Neuron (in vitro differentiated cells): Measurements from ENCODE around the gene FHL1.

Experiments used
- H2AFZ ChIP-seq: one replicate; pipeline ENCODE4 v1.6.1; 2013; ENCODE audit warnings: low read depth, mild to moderate bottlenecking, inconsistent platforms, low read length, moderate library complexity
- H3K27me3 ChIP-seq: one replicate; pipeline ENCODE4 v1.6.1; 2013; ENCODE audit warnings: low read length; ENCODE audit not compliant: insufficient read depth
- H3K36me3 ChIP-seq: one replicate; pipeline ENCODE4 v1.6.1; 2013; ENCODE audit warnings: low read length; ENCODE audit not compliant: insufficient read depth
- H3K4me1 ChIP-seq: one replicate; pipeline ENCODE4 v1.6.1; 2013; ENCODE audit warnings: low read length; ENCODE audit not compliant: insufficient read depth
- H3K4me3 ChIP-seq: 2 replicates; pipeline ENCODE4 v1.5.1; 2013; ENCODE audit warnings: mild to moderate bottlenecking, low read length, moderate library complexity
- H3K9me3 ChIP-seq: one replicate; pipeline ENCODE4 v1.6.1; 2013; ENCODE audit warnings: low read length

FHL1 gene

DNA sequence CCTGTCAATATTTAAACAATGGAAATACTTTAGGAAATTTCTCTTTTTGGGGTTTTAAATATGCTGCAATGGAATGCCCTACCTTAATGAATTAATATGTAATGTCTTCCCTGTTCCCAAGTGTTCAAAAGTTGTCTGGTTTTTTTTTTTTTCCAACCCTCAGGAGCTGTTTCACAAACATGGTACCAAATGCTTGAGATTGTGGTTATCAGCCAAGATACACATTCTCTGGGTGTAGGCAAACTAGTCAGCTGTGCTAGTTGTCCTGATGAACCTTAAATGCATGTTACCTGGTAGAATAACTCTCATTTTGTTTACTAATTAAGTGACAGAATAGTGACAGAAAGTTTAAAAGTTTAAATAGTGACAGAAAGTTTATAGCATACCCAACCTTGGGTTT, 50.7 kb downstream of the FHL1 start:
- Histone ChIP-seq H3K4me1 (no peaks in the 10 kb centered on the region), H3K4me3 (no peak overlapping the region), H3K36me3 (no peaks in the 10 kb centered on the region), H2AFZ (no peak overlapping the region), H3K9me3 (no peaks in the 10 kb centered on the region), H3K27me3 (no peaks in the 10 kb centered on the region)

DNA sequence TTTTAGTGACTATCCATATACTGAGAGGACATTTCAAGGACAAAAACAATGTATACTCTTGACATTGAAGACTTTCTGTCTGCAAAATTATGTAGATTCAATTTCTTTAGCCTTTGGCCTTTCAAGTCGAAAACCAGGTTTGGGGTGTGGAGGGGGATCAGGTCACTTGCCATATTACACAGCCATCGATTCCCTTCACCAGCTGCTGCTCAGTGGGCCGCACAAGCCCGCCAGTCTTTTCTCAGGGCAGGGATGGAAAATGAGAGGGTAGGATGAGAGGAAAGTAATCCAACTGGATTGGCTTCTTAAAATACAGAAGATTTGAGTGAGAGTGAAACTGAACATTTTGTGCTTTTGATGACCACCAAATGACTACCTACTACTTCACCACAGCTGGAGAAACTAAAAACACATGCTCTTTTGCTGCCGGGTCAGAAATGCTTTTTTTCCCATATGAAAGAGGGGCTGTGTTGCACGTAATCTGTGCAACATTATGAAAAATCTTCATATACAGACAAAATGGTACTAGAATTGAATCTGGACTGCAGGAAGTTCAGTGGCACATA, 51.4 kb downstream of the FHL1 start:
- H3K27me3 ChIP-seq: no peaks in the 10 kb centered on the region
- no peaks in the 10 kb centered on the region for H3K4me1 ChIP-seq

DNA sequence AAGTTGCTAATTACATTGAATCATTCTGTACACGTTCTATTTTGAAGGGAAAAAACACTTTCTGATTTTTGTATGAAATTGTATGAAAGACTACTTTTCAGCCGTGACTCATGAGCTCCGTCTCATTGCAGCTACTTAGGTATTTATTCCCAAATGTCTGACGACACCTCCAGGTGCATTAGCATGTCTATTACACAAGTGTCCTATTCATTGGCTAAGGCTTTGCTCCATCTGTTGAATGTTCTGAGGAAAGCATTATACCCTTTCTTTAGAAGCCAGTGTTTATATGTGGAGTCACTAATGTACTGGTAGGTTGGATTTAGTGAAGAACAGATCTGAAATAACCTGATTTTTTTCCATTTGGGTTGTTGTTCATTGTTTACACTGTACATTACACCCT, 52.0 kb downstream of the FHL1 start:
- no peak overlapping the region for H2AFZ ChIP-seq
- H3K27me3 ChIP-seq: no peaks in the 10 kb centered on the region
- no peak overlapping the region for H3K4me3 ChIP-seq
- no peaks in the 10 kb centered on the region for H3K4me1 ChIP-seq
- no peaks in the 10 kb centered on the region for H3K36me3 ChIP-seq
- H3K9me3 ChIP-seq: no peaks in the 10 kb centered on the region

More for the DNA sequence above, 51.4 kb downstream of the FHL1 start:
- H3K4me3 ChIP-seq: no peak overlapping the region
- no peaks in the 10 kb centered on the region for H3K9me3 ChIP-seq
- H3K36me3 ChIP-seq: no peaks in the 10 kb centered on the region
- no peak overlapping the region for H2AFZ ChIP-seq

DNA sequence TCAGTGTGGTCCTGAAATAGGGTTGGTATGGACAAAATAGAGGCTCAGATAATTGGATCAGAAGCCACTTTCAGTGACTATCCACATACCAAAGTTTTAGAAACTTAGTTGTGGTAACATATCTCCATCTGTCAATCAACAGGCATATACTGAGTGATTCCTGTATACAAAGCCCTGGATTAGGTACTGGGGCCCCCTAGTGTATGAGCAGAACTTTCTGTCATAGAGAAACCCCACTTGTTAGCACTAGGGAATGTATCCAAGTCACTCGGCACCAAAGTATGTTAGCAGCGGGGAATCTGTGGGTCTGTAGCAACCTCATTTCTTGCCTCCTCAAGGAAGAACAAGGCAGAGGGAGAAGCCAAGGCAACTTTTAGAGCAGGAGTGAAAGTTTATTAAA, 53.1 kb downstream of the FHL1 start:
- Histone ChIP-seq H3K36me3 (no peaks in the 10 kb centered on the region), H2AFZ (no peak overlapping the region), H3K9me3 (no peaks in the 10 kb centered on the region), H3K27me3 (no peaks in the 10 kb centered on the region), H3K4me1 (no peaks in the 10 kb centered on the region), H3K4me3 (no peak overlapping the region)

DNA sequence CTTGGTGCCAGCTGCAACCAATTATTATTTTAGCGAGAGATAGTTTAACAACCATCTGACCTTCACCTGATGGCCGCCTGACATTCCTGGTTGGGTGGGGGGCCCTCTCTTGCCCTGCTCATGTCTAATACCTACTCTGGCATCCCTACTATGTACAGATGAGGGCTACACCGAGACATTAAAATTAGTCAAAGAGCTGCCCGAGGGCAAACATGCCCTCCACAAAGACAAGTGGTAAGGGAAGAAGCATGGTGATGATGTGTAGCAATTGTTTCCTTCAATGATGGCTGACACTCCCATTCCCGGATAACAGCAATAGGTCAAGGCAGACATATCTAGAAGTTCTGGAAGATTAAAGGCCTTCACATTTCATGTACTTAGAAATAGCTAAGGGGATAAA, 54.3 kb downstream of the FHL1 start:
- Histone ChIP-seq H3K9me3 (no peaks in the 10 kb centered on the region), H2AFZ (no peak overlapping the region), H3K36me3 (no peaks in the 10 kb centered on the region), H3K27me3 (no peaks in the 10 kb centered on the region), H3K4me1 (no peaks in the 10 kb centered on the region), H3K4me3 (no peak overlapping the region)

DNA sequence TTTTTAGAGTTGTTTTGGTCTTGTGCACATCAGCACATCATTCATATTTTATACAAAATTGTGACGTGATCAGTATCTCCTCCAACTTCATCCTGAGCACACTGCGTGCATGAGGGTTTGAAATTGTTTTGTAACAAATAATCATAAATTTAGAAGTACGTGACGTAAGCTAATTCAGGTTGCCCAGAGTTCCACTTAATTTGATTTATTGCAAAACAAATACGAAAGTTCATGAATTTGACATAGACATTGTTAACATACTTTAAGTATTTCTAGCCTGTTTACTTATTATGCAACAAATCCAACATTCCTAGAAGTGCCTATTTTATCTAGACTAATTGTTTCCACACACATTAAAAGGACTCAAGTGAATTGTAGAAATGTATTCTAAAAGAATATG, 55.6 kb downstream of the FHL1 start:
- H3K9me3 ChIP-seq: no peaks in the 10 kb centered on the region
- H3K4me1 ChIP-seq: no peaks in the 10 kb centered on the region
- H3K27me3 ChIP-seq: no peaks in the 10 kb centered on the region
- no peaks in the 10 kb centered on the region for H3K36me3 ChIP-seq
- no peak overlapping the region for H2AFZ ChIP-seq
- H3K4me3 ChIP-seq: no peak overlapping the region

DNA sequence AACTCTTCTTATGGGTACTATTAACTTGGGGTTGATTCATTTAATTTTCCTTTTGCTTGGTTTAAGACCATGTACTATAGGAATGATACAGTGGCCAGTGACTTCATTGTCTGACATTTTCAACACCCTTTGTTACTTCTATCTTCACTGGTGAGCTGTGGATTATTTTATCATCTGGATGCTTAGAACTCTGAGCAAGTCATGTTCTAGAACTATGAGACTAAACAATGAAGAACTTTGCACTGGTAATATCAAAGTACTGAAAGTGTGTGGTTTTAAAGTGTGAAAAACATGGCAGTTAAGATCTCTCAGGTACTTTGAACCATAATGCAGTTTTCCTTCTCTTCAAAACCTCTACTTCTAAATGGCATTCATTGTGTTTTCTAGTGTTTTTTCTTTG, 56.1 kb downstream of the FHL1 start:
- Histone ChIP-seq H3K4me1 (no peaks in the 10 kb centered on the region), H3K4me3 (no peak overlapping the region), H2AFZ (no peak overlapping the region)

DNA sequence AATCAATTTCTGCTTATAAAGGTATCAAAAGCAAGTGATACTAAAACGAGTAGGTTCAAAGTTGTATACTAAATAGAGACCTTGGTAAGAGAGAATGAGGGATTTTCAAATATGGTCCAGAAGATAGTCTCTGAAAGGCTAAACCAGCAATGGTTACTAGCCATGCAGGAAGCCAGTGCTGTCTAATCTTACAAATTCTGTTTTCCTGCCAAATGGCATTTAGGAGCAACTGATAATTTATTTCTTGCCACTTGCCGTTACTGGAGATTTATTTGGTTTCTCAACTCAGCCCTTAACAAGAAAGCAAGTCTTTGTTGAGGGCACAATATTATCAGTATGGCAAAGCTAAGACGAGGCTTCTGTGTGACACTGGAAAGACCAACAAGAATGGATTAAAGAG, 56.6 kb downstream of the FHL1 start:
- Histone ChIP-seq H3K9me3 (no peaks in the 10 kb centered on the region), H3K4me3 (no peak overlapping the region), H3K4me1 (no peaks in the 10 kb centered on the region), H2AFZ (no peak overlapping the region), H3K27me3 (no peaks in the 10 kb centered on the region), H3K36me3 (no peaks in the 10 kb centered on the region)

More for the DNA sequence above, 56.1 kb downstream of the FHL1 start:
- Histone ChIP-seq H3K36me3 (no peaks in the 10 kb centered on the region), H3K9me3 (no peaks in the 10 kb centered on the region), H3K27me3 (no peaks in the 10 kb centered on the region)

DNA sequence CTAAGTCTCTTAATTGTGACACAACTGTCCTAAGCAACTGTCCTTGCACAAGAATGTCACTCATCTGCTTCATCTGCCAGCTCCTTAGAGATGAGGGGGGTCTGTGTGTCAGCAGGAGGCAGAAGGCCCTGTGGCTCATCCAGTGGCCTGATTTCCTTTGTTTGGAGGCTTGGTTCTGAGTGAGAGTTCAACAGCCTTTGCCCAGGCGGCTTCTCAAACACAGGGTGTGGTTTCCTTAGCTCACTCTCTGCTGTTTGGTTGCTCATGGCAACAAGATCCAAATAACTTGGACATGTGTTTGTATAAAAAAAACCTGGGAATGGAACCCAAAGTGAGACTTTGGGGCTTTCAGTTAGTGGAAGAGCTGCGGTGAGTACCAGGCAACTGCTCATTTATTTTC, 57.2 kb downstream of the FHL1 start:
- no peak overlapping the region for H3K4me3 ChIP-seq
- no peaks in the 10 kb centered on the region for H3K4me1 ChIP-seq
- H2AFZ ChIP-seq: no peak overlapping the region
- no peaks in the 10 kb centered on the region for H3K36me3 ChIP-seq
- no peaks in the 10 kb centered on the region for H3K9me3 ChIP-seq
- H3K27me3 ChIP-seq: no peaks in the 10 kb centered on the region

DNA sequence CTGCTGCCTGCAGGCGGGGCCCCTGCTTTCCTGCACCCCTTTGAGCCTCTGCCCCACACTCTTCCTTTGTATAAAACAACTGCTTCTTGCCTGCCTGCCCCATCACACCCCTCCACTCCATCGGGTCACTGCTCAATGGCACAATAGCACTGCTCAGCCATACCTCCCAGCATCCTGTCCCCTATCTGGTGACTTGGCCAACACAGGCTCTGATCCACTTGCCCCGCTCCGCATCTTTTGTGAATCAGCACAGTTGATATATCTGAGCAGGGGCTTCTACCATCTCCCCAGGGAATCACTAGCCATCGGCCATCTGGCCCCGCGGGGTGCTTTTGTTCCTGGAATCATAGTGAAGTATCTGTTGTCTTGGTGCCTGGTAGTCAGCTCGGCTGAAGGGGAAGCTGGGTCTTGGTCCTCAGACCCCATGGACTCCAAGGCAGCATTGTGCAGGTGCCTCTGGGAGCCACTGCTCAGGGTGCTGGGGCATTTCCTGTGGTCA, 58.6 kb downstream of the FHL1 start:
- Histone ChIP-seq H3K27me3 (no peaks in the 10 kb centered on the region), H3K4me1 (no peaks in the 10 kb centered on the region), H2AFZ (no peak overlapping the region), H3K36me3 (no peaks in the 10 kb centered on the region), H3K4me3 (no peak overlapping the region), H3K9me3 (no peaks in the 10 kb centered on the region)

DNA sequence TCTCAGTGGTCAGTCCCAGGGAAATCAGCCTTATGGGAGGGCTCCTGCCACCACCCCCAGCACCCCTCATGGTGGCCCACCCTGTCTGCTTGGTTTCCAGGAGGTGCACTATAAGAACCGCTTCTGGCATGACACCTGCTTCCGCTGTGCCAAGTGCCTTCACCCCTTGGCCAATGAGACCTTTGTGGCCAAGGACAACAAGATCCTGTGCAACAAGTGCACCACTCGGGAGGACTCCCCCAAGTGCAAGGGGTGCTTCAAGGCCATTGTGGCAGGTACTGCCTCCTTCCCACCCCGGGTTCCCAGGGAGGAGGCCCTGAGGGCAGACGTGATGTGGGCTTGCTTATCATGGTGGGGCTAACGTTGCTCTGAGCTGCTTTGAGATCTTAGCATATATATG, 59.6 kb downstream of the FHL1 start:
- Histone ChIP-seq H3K4me1 (no peaks in the 10 kb centered on the region), H3K27me3 (no peaks in the 10 kb centered on the region), H2AFZ (no peak overlapping the region), H3K36me3 (no peaks in the 10 kb centered on the region), H3K9me3 (no peaks in the 10 kb centered on the region), H3K4me3 (no peak overlapping the region)

DNA sequence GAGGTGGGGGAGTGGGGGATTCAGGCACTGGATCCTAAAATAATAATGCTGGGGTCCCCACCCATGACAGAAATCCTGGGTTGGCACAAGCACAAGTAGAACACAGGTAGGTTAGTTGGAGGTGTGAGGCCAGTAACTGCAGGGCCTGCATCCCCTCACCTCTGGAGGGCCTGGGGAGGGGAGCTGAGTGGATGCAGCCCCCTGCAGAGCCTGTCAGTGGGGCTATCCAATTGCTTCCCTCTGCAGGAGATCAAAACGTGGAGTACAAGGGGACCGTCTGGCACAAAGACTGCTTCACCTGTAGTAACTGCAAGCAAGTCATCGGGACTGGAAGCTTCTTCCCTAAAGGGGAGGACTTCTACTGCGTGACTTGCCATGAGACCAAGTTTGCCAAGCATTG, 60.2 kb downstream of the FHL1 start:
- Histone ChIP-seq H3K4me1 (no peaks in the 10 kb centered on the region), H3K9me3 (no peaks in the 10 kb centered on the region), H3K4me3 (no peak overlapping the region)

DNA sequence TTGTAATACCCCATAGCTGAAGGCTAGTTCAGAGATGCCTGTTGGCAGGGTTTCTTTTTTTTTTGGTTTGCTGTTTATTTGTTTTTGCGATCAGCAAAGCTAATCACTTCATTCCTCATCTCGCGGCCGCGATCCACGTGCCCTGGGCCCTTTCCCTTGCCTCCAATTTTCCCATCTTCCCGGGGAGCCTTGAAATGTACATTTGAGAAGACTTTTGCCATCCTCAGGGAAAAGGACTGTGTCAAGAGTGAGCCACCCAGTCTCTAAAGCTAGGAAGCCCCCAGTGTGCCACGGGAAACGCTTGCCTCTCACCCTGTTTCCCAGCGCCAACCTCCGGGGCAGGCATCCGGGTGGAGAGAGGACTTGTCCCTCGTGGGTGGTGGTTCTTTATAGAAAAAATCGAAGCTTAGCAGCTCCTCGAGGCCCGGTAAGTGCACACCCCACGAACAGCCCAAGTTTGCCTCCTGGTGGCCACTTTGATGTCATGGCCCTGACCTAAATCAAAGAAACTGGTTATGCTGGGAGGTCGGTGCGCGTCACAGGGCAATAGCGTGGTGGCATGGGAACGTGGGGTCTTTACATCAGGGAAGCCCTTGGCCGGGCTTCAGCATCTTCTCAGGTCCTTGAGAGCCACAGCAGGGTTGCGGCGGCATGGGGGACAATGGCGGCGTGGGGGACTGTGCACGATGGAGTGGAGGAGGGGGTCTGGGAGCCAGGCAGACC, 61.8 kb downstream of the FHL1 start:
- peaks cover 3% of the 10 kb centered on the region for H3K4me1 ChIP-seq
- no peaks in the 10 kb centered on the region for H3K27me3 ChIP-seq
- H3K36me3 ChIP-seq: no peaks in the 10 kb centered on the region
- H2AFZ ChIP-seq: no peak overlapping the region
- H3K4me3 ChIP-seq: no peak overlapping the region
- H3K9me3 ChIP-seq: no peaks in the 10 kb centered on the region

More for the DNA sequence above, 60.2 kb downstream of the FHL1 start:
- H3K27me3 ChIP-seq: no peaks in the 10 kb centered on the region
- H2AFZ ChIP-seq: no peak overlapping the region
- no peaks in the 10 kb centered on the region for H3K36me3 ChIP-seq

DNA sequence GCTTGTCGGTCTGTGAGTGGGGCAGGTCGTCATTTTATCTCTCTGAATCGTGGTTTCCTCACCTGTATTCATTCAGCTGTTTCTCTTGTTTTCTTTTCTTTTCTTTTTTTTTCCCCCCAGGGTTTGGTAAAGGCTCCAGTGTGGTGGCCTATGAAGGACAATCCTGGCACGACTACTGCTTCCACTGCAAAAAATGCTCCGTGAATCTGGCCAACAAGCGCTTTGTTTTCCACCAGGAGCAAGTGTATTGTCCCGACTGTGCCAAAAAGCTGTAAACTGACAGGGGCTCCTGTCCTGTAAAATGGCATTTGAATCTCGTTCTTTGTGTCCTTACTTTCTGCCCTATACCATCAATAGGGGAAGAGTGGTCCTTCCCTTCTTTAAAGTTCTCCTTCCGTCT, 62.4 kb downstream of the FHL1 start:
- no peak overlapping the region for H3K4me3 ChIP-seq
- no peaks in the 10 kb centered on the region for H3K27me3 ChIP-seq
- peaks cover 8% of the 10 kb centered on the region for H3K4me1 ChIP-seq
- H3K36me3 ChIP-seq: no peaks in the 10 kb centered on the region
- H2AFZ ChIP-seq: no peak overlapping the region
- H3K9me3 ChIP-seq: no peaks in the 10 kb centered on the region
